ENCODE data around the gene CER1. TPM values are rescaled to one million over a fixed set of nuclear protein-coding genes. Genes with fewer than 3 reads are reported as not detected.

Gene CER1
- not detected in 2 replicates for total RNA-seq

DNA sequence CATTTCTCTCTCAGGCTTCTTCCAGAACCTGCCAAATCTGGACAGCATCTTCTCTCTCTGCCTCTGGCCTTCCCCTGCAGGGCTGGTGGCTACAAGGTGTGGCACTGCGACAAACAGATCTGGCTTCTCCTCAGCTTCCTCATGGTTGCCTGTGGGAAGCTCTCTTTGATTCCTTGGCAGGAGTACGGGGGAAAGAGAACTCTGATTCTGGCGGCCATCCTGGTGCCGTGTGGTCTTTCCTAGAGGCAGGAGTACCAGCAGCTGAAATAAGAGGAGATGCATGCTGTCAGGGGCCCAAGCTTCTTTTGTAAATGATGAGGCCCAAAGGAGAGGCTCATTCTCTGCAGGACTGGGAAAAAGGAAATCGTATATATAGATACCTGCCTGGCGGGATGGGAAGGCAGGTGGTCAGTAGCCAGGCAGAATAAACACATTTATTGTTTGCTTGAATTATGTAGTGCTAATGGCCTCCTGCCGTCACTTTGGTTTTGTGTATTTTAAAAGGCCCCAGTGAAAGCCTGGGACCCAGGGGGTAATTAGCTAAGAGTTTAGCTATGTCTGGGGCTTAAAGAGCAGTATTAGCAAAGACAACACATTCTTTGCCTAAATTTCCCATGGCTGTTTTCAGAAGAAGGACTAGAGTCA lies at the start of gene CER1:
TSS of gene CER1 (minus strand) at position 343 of the 645 bp plus-strand sequence. CDS start at position 282, 61 bp downstream.

DNA sequence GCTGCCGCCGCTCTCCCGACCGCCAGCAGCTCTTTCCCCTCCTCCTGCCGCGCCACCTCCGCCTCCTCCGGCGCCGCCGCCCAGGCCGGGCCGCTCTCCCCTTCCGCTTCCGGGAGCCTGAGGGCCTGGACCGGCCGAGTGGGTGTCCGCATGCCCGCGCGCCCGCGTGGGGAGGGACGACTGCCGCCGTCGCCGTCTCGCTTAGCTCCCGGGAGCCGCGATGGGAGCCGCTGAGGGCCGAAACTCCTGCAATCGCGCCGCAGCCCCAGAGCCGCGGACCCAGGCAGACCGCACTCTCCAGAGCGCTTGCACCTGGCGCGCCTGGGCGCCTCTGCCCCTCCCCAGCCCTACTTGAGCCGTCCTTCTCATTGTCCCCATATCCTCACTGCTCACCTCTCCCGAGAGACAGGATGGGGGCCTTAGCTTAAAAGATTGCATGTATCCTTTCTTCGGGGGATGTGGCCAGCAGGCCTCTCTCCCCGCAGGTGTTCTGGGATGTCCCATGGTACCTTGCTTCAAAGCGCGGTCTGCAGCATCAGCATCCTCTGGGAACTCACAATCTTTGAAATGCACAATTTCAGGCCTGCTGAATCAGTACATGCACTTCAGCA lies 29.2 kb downstream of the CER1 start, which contains the start of gene ZDHHC21:
TSS of gene ZDHHC21 (minus strand) at position 182 of the 611 bp plus-strand sequence. CDS start 19,092 bp downstream, outside the sequence.

Other genes with a start within 250 kb of the CER1 start
- 3.8 and 5.2 TPM in 2 replicates for gene ZDHHC21, start 29.3 kb downstream of the CER1 start, total RNA-seq
- 0.05 and 0.42 TPM in 2 replicates for gene FREM1, start 187.7 kb upstream of the CER1 start, total RNA-seq

Data from airway epithelial cell (primary cell).